Inflammatory macrophage treated with lipopolysaccharide for 4 hours (primary cell): ENCODE results near the gene SGK1.
"Not testable (repeated sequence)": the region's sequence is repeated elsewhere in the genome, so short reads cannot be mapped to it uniquely, and the experiment has no call there.

Source experiments
- DNase-seq: peaks from one replicate; pipeline ENCODE4 v3.0.0-alpha.2; 2020

Gene SGK1

DNA sequence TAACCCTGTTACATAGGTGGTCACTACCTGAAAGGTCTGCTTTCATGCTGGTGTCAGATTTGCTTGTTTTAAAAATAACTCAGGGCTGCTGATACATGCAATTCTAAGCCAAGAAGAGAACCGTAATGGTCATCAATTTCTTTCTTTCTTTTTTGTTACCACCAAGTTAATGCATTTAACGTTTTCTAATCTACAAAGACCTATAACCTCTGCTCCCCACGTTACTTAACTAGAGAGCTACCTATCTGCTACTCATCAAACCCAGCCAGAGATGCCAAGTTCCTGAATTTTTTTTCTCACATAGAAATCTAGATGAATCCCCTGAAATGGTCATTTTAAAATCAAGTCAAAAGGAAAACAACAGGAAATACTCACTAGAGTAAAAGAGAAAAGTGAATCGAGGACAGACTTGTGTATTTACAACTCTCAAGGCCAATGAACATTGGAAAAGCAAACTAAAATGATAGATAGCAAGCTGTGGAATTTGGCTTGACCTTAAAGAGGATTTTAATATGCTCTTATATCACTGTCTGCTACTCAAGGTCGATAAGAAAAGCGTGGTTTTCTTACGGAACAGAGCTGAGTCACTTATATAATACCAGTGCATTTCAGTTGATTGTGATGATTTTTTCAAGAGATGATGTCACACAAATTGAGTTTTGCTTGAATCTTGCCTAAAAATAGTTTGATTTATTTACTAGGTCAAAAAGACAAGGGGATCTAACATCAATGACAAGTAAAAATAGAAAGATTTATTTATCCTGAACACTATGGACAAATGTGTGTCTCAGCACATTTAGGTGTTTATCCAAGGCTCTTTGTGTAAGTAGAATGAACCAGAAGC, 67.9 kb downstream of the SGK1 start:
- peak; percentile 55 for DNase-seq

DNA sequence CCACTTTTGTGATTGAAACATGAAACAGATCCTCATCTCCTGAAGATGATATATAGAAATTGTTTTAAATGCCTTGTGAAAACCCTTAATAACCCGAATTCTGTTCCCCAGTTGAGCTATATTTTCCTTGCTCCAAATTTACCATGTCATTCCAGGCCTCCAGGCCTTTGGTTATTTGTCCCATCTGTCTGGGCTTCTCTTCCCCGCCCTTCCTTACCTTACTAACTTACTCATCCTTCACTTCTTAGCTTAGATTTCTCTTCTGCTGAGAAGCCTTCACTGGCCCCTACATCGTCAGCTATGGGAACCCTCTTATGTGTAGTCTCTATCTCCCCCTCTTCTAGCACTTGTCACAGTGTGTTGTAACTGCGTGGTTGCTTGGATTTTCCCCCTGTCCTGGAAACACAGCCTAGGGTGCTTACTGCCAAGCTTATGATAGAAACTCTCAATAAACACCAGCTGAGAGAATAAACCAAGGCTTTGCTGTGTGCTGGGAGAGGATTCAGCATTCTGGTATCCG, 68.6 kb downstream of the SGK1 start:
- peak; percentile 69 for DNase-seq

DNA sequence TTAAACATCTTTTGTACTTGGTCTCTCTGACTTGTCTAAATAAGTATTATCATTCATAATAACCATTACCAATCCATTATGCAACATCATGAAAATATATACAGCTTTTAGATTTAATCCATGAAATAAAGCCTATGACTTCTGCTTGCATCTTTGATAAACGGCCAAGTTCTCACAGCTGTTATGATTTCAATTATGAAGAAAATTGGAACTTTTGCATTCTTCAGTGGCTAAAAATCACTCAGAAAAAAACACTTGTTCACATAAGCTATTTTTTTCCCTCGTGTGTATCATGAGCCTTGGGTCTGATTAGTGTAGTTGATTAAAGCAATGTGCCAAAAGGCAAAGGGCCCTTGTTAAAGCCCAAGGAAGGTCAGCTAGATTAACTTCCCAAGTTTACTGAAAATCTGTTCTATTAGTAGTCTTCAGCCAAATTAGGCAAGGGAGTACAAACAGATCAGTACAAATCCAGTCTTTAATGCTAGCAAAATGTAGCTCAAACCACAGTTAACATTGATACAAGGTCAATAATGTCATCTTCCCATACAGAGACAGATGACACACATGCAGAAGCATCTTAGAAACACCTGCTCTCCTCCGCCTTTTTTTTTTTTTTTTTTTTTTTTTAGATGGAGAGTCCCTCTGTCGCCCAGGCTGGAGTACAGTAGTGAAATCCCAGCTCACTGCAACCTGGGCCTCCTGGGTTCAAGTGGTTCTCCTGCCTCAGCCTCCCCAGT, 69.9 kb downstream of the SGK1 start:
- DNase-seq: no peak

DNA sequence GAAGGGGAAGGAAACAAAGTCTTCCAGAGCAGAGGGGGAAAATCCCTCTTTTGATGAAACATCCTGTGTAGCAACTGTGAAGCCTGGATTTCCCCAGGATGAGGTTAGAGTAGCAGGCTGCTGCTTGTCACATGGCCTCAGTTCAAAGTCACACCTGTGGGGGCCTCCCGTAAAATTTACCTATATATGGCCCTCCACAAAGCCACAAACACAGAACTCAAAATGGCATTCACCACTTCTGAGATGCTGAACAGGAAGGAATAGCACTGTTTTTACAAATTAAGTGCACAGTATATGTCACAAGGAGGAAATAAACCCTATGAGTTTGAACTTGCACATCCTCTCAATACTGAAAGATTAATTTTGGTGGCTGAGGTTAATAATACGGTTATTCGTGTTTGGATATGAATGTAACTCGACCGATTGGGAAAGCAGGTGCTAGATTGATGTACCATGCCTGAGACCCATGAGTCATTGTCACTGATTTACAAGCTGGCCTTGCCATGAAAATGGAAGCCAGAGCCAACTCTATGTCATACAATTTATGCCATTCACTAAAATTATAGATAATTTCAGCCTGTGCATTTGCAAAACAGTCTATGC, 70.6 kb downstream of the SGK1 start:
- DNase-seq: peak; percentile 90

DNA sequence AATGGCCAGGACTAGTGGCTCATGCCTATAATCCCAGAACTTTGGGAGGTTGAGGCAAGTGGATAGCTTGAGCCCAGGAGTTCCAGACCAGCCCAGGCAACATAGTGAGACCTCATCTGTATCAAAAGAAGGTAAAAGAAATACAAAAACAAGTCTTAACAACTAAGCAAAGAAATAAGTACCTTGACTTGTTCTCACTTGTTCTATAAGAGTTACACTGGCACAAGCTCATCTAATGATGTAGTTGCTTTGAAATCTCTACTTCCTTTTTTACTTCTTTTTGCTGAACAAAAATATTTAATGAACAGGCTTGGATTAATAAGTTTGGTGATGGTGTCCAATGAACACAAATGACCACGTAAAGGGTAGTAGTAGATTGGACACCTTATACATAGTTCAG, 72.2 kb downstream of the SGK1 start:
- DNase-seq: peak; percentile 44

DNA sequence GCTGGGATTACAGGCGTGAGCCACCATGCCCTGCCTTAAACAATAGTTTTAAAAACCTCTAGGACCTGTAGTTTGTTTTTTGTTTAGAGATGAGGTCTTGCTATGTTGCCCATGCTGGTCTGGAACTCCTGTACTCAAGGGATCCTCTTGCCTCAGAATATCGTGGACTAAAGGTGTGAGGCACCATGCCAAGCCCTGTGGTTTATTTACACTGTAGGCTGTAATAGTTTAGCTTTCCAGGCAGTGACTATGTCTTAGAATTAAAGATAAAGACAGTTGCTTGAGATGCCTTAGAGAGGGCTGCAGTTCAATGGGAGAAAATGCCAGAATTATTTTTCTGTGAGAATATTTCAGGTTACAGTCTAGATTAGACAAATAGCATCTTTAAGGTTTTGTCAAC, 72.9 kb downstream of the SGK1 start:
- DNase-seq: no peak

DNA sequence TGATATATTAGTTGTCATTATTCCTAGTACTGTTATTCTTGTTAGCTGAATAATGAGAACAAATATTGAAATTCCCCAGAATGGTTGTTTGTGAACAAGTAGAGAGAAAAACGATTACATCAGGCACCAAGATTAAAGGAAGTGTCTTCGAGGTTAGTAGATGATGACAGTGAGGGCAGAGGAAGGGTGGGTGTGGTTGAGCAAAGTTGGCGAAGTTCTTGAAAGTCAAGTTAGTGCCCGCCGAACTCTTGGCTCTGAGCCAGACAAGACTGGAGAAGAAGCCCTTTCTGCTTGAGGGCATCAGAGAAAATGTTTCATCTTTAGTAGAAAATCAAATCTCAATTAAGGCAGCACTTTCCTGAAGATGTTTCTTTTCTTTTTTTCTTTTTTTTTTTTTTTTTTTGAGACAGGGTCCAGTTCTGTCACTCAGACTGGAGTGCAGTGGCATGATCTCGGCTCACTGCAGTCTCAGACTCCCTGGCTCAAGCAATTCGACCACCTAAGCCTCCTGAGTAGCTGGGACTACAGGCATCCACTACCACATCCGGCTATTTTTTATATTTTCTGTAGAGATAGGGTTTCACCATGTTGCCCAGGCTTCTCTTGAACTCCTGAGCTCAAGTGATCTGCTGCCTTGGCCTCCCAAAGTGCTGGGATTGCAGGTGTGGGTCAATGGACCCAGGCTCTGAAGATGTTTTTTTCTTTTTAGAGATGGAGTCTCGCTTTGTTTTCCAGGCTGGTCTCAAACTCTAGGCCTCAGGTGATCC, 77.1 kb downstream of the SGK1 start:
- DNase-seq: peak; percentile 97

DNA sequence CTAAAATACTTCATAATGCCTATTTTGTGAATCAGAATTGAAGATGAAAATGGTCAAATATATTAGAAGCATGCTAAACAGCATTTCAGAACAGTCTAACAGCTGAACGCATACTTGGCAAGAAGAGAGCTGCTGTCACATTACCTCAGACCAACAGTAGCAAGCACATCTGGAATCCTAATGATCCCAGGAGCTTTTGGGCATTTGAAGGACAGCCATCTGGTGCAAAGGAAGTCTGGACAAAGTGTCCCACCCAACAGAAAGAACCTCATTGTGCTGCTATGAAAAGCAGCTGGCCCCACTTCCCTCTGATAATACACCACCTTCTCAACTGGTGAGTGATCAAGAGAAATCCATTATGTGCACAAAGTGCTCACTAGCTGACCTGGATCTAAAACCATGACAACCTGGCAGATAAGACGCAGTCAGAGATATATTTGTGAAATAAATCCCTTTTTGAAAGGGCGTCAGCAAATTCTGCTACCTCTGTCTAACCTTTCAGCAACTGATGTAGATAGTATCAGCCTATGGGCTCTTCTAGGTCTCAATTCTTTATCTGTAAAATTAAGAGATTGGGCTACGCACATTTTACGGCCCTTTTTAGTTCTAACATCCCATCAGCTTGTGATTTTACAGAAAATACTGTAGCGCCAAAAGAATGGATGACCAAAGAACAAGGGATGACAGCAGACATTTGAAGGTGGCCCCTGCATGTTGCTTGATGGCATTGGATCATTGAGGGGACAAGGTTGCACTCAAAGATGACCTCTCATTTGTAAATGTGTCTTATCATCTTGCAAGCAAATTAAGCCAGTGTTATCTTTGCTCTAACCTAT, 78.7 kb downstream of the SGK1 start:
- DNase-seq: no peak

DNA sequence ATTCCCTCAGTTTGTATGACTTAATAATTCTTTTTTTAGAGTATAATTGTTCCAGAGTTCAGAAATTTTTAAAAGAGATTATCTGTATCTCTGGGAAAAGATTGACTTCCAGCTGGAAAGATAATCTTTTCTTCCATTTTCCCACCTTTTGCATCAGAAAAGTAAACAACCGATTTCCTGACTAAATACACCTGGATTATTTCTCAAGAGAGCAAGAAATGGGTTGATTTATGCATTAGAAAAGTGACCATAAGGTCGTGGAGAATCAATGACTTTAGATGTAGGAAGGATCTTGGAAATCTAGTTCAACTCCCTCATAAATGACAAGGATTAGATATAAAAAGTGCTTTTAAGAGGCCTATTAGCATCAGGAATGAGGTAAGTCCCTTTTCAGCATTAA, 79.9 kb downstream of the SGK1 start:
- no peak for DNase-seq

DNA sequence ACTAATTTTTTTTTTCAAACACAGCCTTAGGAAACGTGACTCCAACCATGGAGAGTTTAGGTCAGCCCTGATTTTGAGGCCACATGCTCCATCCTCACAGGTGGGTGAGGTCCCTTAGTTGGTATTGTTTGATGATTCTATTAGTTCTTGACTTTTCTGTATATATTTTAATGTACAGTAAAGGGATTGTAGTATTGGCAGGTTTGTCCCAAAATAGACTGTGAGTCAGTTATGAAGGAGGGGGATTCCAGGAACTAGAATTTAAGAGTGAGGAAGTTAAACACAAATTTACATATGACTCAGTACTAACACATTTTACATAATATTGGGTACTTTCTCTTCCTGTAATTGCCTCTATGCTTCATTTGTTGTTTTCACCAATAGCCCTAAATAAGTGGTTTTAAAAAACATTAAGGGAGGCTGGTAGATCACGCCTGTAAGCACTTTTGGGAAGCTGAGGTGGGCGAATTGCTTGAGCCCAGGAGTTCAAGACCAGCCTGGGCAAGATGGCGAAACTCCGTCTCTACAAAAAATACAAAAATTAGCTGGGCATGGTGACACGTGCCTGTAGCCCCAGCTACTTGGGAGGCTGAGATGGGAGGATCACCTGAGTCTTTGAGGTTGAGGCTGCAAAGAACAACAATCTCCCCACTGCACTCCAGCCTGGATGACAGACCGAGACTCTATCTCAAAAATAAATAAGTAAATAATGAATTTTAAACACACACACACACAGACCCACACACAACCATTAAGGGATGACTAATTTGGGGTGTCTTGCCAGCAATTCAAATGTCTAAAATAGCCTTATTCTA, 81.8 kb downstream of the SGK1 start:
- peak; percentile 94 for DNase-seq

DNA sequence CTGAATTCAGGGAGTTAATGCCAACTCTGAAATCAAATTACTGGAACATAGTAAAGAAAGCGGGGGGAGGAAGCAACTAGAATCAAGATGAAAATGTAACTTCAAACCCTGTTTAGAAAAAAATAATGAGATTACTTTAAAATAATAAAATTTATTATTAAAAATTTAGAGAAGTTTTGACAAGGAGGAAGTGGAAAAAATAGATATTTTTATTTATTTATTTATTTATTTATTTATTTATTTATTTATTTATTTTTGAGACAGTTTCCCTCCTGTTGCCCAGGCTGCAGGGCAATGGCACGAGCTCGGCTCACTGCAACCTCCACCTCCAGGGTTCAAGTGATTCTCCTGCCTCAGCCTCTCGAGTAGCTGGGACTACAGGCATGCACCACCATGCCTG, 82.6 kb downstream of the SGK1 start:
- DNase-seq: not testable (repeated sequence)

DNA sequence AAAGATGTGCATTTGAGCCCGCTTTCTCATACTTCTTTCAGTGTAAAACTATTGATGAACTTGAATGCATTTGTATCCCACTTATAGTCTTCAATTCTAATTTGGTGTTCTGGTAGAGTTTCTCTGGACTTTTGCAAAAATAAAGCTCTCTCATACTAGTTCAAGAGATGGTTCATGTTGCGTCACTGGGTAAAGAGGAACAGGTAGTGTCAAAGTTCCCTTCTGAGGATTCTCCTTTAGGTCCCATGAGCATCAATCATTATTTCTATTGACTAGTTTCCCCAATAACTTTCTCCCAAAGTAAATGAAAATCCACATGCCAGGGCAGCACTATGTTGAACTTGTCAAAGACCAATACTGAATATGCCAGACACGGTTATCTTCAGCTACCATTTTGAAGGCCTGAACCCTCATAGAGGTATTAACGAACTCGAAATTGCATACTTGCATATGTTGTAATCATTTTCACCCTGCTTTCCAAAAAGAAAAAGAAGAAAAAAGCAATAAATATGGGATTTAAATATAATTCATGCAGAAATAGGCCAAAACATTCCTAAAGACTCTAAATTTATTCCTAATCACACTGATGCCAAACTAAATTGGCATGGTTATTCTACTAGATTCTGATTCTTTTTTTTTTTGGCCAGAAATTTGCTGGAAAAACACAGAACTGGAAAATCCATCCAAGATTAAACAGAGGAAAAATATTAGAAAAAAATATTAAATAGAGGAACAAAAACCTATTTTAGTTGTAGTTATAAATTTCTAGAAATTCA, 84.5 kb downstream of the SGK1 start:
- peak; percentile 72 for DNase-seq

DNA sequence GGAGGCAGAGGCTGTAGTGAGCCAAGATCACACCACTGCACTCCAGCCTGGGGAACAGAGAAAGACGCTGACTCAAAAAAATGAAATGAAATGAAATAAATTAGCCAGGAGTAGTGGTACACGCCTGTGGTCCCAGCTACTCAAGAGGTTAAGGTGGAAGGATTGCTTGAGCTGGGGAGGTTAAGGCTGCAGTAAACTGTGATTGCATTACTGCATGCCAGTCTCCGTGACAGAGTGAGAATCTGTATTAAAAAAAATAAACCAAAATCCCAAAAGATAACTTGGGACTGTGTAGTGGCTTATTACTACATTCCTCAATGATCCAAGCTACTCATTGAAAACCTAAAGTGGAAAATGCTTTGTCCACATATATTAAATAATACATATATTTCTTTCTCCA, 87.0 kb downstream of the SGK1 start:
- DNase-seq: no peak

DNA sequence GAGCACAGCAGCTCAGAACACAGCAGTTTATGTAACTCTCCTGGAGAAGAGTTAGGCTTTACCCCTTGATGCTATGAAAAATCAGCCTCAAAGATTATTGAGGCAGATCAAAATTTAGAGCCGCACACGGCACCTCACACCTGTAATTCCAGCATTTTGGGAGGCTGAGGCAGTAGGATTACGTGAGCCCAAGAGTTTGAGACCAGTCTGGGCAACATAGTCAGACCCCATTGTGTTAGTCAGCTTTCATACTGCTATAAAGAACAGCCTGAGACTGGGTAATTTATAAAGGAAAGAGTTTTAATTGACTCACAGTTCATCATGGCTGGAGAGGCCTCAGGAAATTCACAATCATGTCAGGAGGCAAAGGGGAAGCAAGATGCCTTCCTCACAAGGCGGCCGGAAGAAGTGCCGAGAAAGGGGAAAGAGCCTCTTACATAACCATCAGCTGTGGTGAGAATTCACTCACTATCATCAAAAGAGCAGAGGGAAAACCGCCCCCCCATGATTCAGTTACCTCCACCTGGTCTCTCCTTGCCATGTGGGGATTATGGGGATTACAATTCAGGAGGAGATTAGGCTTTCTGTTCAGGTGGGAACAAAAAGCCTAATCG, 87.7 kb downstream of the SGK1 start:
- peak; percentile 94 for DNase-seq

DNA sequence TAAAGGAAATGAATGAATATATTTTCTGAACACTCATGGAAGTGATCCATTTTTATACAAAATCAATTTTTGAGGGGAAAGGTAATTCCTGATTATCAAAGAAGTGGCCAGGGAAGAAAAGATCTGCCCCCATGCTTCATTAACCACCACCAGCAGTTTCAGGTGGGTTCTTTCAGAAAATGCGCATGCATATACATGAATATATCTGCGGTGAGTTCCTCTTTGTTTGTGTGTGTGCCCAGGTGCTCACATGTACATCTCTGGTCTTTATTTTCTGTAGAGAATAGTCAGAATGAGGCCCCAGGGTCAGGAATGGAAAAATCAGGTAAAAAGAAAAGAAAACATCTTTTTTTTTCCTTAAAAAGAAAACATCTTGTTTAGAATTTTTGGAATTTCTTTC, 88.4 kb downstream of the SGK1 start:
- no peak for DNase-seq

DNA sequence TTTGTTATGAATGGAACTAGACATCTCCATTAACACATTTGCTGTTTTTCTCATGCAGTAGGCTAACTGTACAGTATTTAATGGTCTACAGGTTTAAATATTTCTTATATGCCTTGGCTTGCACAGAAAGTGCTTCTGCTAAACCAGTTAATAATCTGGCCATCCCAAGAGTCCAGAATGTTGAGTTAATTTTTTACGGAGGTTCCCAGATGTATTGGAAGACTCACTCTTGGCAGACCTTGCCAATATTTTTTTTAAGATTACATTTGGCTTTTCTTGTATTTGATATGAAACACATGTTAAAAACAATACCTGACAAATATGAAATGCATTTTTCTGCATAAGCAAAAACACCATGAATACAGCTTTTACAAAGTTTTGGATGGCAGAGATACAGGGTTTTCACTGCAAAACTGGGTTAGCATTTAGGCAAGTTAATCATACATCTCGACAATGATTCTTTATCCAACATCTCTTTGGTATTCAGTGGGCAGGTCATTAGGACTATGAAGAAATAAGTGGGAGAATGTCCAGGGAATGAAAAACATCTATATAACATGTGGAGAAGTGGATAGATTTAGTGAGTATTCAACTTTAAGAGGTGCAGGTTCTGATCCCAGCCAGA, 94.0 kb downstream of the SGK1 start:
- no peak for DNase-seq

DNA sequence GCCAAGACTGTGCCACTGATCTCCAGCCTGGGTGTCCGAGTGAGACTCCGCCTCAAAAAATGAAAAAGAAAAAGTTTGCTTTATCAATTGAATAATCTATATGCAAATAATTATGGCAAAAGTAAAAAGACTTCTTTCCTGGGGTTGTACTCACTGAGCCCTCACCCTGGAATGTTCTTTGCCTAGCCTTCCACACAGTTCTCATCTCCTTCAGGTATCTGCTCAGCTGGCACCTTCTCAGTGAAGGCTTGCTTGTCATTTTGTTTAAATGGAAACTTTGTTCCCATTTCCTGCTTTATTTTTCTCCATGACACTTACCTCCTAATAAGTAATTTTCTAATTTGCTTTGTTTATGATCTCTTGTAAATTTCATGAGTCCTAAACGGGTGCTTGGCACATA, 96.7 kb downstream of the SGK1 start:
- DNase-seq: no peak

DNA sequence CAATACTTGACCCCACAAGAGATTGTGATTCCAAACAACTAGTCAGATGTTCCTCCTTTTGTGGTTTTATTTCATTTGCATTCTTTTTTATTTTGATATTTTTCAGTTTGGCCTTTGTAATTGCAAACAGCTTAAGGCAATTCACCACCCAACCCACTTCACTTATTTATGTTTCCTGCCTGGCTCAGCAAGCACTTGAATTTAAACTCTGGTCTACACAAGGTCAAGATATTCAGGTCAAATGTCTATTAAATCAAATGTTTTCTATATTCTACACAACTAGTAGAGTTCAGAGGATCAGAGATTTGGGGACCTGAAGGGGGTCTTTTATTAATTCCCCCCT, 100.1 kb downstream of the SGK1 start:
- no peak for DNase-seq

DNA sequence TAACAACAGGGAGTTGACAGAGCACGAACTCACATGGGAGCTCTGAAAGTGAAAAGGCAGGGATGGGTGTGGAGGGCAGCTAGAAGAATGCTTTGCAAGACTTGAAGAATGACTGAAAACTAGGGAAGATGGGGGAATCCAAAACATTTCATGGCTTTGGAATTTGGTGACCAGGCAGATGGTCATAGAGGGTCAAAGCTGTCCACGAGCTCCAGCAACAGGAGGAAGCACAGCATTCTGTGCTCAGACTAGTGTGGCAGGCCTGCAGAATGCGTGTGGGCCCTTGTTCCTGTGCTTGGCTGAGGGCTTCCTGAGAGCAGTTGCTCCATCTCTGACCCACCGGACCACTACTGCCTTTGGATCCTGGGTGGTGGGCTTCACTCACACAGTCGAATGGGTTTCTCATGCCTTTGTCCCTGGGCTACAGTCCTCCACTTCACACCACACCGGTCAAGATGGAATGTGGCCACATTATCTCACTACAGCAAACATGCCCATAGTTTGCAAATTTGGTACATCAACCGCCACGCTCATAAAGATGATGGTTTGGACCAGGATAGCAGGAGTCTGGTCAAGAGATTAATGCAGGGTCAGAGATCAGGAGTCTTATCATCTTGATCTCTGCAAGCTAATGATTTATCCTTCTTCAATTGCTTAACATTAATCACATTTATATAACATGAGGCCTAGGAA, 100.7 kb downstream of the SGK1 start:
- DNase-seq: no peak
